Measurements from ENCODE around the gene IRF9. TPM values are rescaled to one million over a fixed set of nuclear protein-coding genes. Genes with fewer than 3 reads are reported as not detected.
A peak's percentile ranks its signal among the peaks of the same experiment; 100 is the strongest.

The IRF9 gene
- total and polyA plus RNA-seq, 2 donors from 2014 or later: 88.9 to 141 TPM

DNA sequence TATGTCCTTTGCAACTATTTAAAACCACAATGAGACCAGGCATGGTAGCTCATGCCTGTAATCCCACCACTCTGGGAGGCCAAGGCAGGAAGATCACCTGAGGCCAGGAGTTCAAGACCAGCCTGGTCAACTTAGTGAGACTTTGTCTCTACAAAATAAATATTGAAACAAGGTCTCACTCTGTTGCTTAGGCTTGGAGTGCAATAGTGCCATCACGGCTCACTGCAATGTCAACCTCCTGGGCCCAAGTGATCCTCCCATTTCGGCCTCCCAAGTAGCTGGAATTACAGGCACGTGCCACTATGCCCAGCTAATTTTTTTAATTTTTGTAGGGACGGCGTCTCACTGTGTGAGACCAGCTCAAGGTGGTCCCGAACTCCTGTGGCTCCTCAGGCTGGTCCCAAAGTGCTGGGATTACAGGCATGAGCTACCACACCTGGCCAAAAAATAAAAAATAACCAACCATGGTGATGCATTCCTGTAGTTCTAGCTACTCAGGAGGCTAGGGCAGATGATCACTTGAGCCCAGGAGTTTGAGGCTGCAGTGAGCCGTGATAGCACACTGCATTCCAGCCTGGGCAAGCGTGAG is 31.6 kb upstream of the IRF9 start:
- intact Hi-C loops (cut with DNase I): no loop called here
- H3K4me3 ChIP-seq (ENCODE audit: low read length in 3 of 3): no peak overlapping the region
- TF ChIP-seq, protein P1, sequence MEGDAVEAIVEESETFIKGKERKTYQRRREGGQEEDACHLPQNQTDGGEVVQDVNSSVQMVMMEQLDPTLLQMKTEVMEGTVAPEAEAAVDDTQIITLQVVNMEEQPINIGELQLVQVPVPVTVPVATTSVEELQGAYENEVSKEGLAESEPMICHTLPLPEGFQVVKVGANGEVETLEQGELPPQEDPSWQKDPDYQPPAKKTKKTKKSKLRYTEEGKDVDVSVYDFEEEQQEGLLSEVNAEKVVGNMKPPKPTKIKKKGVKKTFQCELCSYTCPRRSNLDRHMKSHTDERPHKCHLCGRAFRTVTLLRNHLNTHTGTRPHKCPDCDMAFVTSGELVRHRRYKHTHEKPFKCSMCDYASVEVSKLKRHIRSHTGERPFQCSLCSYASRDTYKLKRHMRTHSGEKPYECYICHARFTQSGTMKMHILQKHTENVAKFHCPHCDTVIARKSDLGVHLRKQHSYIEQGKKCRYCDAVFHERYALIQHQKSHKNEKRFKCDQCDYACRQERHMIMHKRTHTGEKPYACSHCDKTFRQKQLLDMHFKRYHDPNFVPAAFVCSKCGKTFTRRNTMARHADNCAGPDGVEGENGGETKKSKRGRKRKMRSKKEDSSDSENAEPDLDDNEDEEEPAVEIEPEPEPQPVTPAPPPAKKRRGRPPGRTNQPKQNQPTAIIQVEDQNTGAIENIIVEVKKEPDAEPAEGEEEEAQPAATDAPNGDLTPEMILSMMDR (IDR thresholded peaks at IDR 0.05; ENCODE audit: borderline replicate concordance, extremely low read depth, insufficient read depth): no peak
- H3K27me3 ChIP-seq (ENCODE audit: control insufficient read depth, insufficient read depth, low read length): no peaks in the 10 kb centered on the region
- H3K36me3 ChIP-seq (ENCODE audit: control insufficient read depth in 2 of 3, insufficient read depth in 3 of 3, low read length in 3 of 3): no peaks in the 10 kb centered on the region
- DNase-seq: no peak
- FAIRE-seq: no peak
- no peak overlapping the region for H3K9ac ChIP-seq (ENCODE audit: low read length in 3 of 3)
- no peaks in the 10 kb centered on the region for H3K9me3 ChIP-seq (ENCODE audit: control insufficient read depth in 2 of 3, insufficient read depth in 1 of 3, low read length in 3 of 3)
- H3K4me1 ChIP-seq (ENCODE audit: control insufficient read depth in 2 of 3, insufficient read depth in 2 of 3, low read depth in 1 of 3, low read length in 3 of 3): peaks cover 0 to 17% (median 10%) of the 10 kb centered on the region in 3 donors
- H3K27ac ChIP-seq (ENCODE audit: low read depth in 2 of 2, low read length in 2 of 2): no peak overlapping the region

DNA sequence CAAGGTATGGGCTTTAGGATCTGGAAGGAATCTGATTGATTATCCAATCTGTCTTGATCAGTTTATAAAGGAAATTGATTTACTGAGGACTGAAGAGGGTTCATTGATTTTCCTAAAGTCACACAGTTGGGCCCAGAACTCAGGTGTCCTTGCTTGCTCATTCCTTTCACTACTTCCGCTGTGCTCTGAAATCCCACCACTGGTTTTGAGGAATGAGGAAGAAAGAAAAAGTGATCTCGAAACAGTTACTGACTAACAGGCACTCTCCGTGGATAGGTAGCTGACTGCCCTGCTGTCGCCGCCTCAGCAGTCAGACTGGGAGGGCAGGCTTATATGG is 30.7 kb upstream of the IRF9 start, which contains the start of gene FITM1:
FITM1 (plus strand) TSS at position 280 of the 337 bp plus-strand sequence. CDS start 905 bp downstream, outside the sequence.
- no peak within 1 kb of the TSS for H3K4me3 ChIP-seq (ENCODE audit: low read length in 3 of 3)
- DNase-seq: peak in 3 of 5 donors; percentile 18 to 78 (median 20)
- no peak within 1 kb of the TSS for H3K9ac ChIP-seq (ENCODE audit: low read length in 3 of 3)
- TF ChIP-seq, protein P1 (IDR thresholded peaks at IDR 0.05; ENCODE audit: borderline replicate concordance, extremely low read depth, insufficient read depth): no peak
- H3K27me3 ChIP-seq (ENCODE audit: control insufficient read depth, insufficient read depth, low read length): no peaks in the 10 kb centered on the region
- FAIRE-seq: no peak
- H3K36me3 ChIP-seq (ENCODE audit: control insufficient read depth in 2 of 3, insufficient read depth in 3 of 3, low read length in 3 of 3): no peaks in the 10 kb centered on the region
- H3K27ac ChIP-seq (ENCODE audit: low read depth in 2 of 2, low read length in 2 of 2): peak within 1 kb of the TSS; percentile 58 to 90
- intact Hi-C loops (cut with DNase I): no loop called here
- no peaks in the 10 kb centered on the region for H3K9me3 ChIP-seq (ENCODE audit: control insufficient read depth in 2 of 3, insufficient read depth in 1 of 3, low read length in 3 of 3)
- peaks cover 0 to 18% (median 13%) of the 10 kb centered on the region in 3 donors for H3K4me1 ChIP-seq (ENCODE audit: control insufficient read depth in 2 of 3, insufficient read depth in 2 of 3, low read depth in 1 of 3, low read length in 3 of 3)

DNA sequence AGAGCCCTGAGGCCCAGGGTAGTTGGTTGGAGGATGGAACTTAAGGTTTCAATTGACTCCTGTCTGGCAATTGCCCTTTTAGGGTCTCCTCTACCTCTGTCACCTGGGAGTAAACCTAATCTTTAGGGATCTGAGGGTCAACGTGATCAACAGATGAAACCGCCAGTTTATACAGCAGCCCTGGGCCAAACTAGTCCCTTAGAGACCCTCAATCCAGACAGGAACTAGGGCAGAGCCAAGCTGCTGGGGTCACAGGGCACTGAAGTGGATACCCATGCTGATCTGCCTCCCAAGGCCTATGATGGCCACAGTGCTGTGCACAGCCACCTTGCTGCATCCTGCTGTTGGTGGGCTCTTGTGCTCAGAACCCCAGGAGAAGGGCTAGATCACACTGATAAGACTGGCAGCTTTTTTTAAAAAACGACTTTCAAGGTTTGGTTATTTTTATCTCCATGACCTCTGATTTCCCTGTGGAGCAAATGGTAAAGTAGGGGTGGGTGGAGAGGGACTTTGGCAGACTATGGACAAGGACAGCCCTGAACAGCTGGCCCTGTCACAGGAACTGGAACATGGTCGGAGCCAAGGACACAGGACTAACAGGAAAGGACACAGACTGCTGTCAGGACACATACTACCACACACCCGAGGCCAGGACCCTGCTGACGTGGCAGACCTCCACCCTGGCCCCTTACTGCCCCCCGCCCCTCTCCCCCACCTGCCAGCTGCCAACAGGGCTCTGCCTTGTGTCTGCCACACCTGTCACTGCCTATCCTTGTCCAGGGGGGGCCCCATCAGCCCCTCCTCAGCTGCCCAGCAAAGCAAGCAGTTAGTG is 30.1 kb upstream of the IRF9 start:
- Histone ChIP-seq H3K4me1 (ENCODE audit: control insufficient read depth in 2 of 3, insufficient read depth in 2 of 3, low read depth in 1 of 3, low read length in 3 of 3) (peaks cover 0 to 21% (median 14%) of the 10 kb centered on the region in 3 donors), H3K9ac (ENCODE audit: low read length in 3 of 3) (no peak overlapping the region), H3K27ac (ENCODE audit: low read depth in 2 of 2, low read length in 2 of 2) (peak overlapping the region; percentile 58 to 90), H3K4me3 (ENCODE audit: low read length in 3 of 3) (no peak overlapping the region), H3K27me3 (ENCODE audit: control insufficient read depth, insufficient read depth, low read length) (no peaks in the 10 kb centered on the region), H3K36me3 (ENCODE audit: control insufficient read depth in 2 of 3, insufficient read depth in 3 of 3, low read length in 3 of 3) (no peaks in the 10 kb centered on the region), H3K9me3 (ENCODE audit: control insufficient read depth in 2 of 3, insufficient read depth in 1 of 3, low read length in 3 of 3) (no peaks in the 10 kb centered on the region)
- no peak for FAIRE-seq
- peak in 2 of 5 donors; percentile 13 to 21 for DNase-seq
- intact Hi-C loops (cut with DNase I): no loop called here
- TF ChIP-seq, protein P1 (IDR thresholded peaks at IDR 0.05; ENCODE audit: borderline replicate concordance, extremely low read depth, insufficient read depth): no peak
